Neural progenitor cell (in vitro differentiated cells): ENCODE data around the gene SHROOM3. TPM values are rescaled to one million over a fixed set of nuclear protein-coding genes. Genes with fewer than 3 reads are reported as not detected.

Source experiments
- DNase-seq: peaks from one replicate; pipeline ENCODE4 v3.0.0-alpha.2; 2016; ENCODE audit warnings: low spot score
- H2AFZ ChIP-seq: fragments of 200-600 bp; sonication (generic); replicated peaks from 2 replicates; pipeline ENCODE4 v1.6.1; 2016; ENCODE audit warnings: antibody characterized with exemption
- H3F3A ChIP-seq: fragments of 200-600 bp; sonication (generic); 2 replicates; pipeline ENCODE4 v1.6.1; 2016; ENCODE audit warnings: antibody characterized with exemption, low read depth
- H3K27ac ChIP-seq: fragments of 200-600 bp; sonication (generic); 2 replicates; pipeline ENCODE4 v1.5.1; 2016; ENCODE audit warnings: mild to moderate bottlenecking
- H3K27me3 ChIP-seq: fragments of 200-600 bp; sonication (generic); 2 replicates; pipeline ENCODE4 v1.6.1; 2016; ENCODE audit warnings: mild to moderate bottlenecking, moderate library complexity
- H3K36me3 ChIP-seq: fragments of 200-600 bp; sonication (generic); 2 replicates; pipeline ENCODE4 v1.5.1; 2016
- H3K4me1 ChIP-seq: fragments of 200-600 bp; sonication (generic); 2 replicates; pipeline ENCODE4 v1.6.1; 2016; ENCODE audit warnings: mixed run types
- H3K4me2 ChIP-seq: fragments of 200-600 bp; sonication (generic); 2 replicates; pipeline ENCODE4 v1.6.1; 2016
- H3K4me3 ChIP-seq: fragments of 200-600 bp; sonication (generic); 2 replicates; pipeline ENCODE4 v1.5.1; 2016
- H3K79me2 ChIP-seq: fragments of 200-600 bp; sonication (generic); 2 replicates; pipeline ENCODE4 v1.6.1; 2016; ENCODE audit warnings: low read depth
- H3K9ac ChIP-seq: fragments of 200-600 bp; sonication (generic); 2 replicates; pipeline ENCODE4 v1.6.1; 2016
- H3K9me3 ChIP-seq: fragments of 200-600 bp; sonication (generic); 2 replicates; pipeline ENCODE4 v1.5.1; 2016; ENCODE audit warnings: low read depth
- H4K20me1 ChIP-seq: fragments of 200-600 bp; sonication (generic); 2 replicates; pipeline ENCODE4 v1.6.1; 2016; ENCODE audit warnings: low read depth
- H3K27ac Mint-ChIP-seq: 3 replicates; pipeline ENCODE4 v1.8.0; 2021; ENCODE audit warnings: mixed read lengths
- H3K27me3 Mint-ChIP-seq: 2 replicates; pipeline ENCODE4 v1.8.0; 2022; ENCODE audit warnings: low read depth, mild to moderate bottlenecking, inconsistent platforms, moderate library complexity, mixed read lengths; ENCODE audit not compliant: insufficient read depth
- H3K36me3 Mint-ChIP-seq: 3 replicates; pipeline ENCODE4 v1.8.0; 2021; ENCODE audit warnings: mixed read lengths
- H3K4me1 Mint-ChIP-seq: 3 replicates; pipeline ENCODE4 v1.8.0; 2021; ENCODE audit warnings: mixed read lengths
- H3K4me3 Mint-ChIP-seq: 3 replicates; pipeline ENCODE4 v1.8.0; 2021; ENCODE audit warnings: mild to moderate bottlenecking, moderate library complexity, mixed read lengths
- H3K9me3 Mint-ChIP-seq: 3 replicates; pipeline ENCODE4 v1.8.0; 2020; ENCODE audit warnings: mixed read lengths
- CTCF ChIP-seq: fragments of 200-600 bp; sonication (generic); IDR thresholded peaks from 2 replicates; pipeline ENCODE4 v1.5.1; 2017; ENCODE audit warnings: antibody characterized with exemption, mild to moderate bottlenecking
- EZH2 ChIP-seq: fragments of 200-600 bp; sonication (generic); IDR thresholded peaks from 2 replicates; pipeline ENCODE4 v1.6.1; 2017; ENCODE audit warnings: antibody characterized with exemption, mild to moderate bottlenecking, moderate library complexity
- EZH2phosphoT487 ChIP-seq: fragments of 200-600 bp; sonication (generic); IDR thresholded peaks from 2 replicates; pipeline ENCODE4 v1.6.1; 2017; ENCODE audit warnings: antibody characterized with exemption
- total RNA-seq: library from RNA; depleted of rRNA; stranded (reverse); fragments of >200 nt; gene quantifications from 2 replicates; pipeline ENCODE4 v1.2.3, GENCODE V29; 2015; ENCODE audit warnings: low replicate concordance

Gene SHROOM3
- total RNA-seq, 1 donor from 2014 or later: 36.6 TPM

- Histone ChIP-seq H3K36me3 (no peaks in the 10 kb centered on the region), H3K4me3 (no peak overlapping the region), H3K4me2 (no peak overlapping the region), H3K79me2 (no peaks in the 10 kb centered on the region), H4K20me1 (peaks cover 5% of the 10 kb centered on the region), H3K4me1 (no peaks in the 10 kb centered on the region), H3K27ac (no peak overlapping the region), H3K9me3 (no peaks in the 10 kb centered on the region), H3K9ac (no peak overlapping the region), H2AFZ (no peak overlapping the region), H3F3A (no peaks in the 10 kb centered on the region), H3K27me3 (no peaks in the 10 kb centered on the region)
- H3K27me3 Mint-ChIP-seq: peaks cover 4% of the 10 kb centered on the region
- H3K4me3 Mint-ChIP-seq: no peak overlapping the region
- TF ChIP-seq EZH2 (no peak), EZH2phosphoT487 (no peak), CTCF (no peak)
- H3K9me3 Mint-ChIP-seq: no peaks in the 10 kb centered on the region
- H3K36me3 Mint-ChIP-seq: peaks cover 21% of the 10 kb centered on the region
- no peak for DNase-seq
- no peaks in the 10 kb centered on the region for H3K4me1 Mint-ChIP-seq
- no peak overlapping the region for H3K27ac Mint-ChIP-seq
Observed at GRCh38 chr4:76670631-76671030, 235.6 kb downstream of the SHROOM3 start.

- TF ChIP-seq EZH2 (no peak), EZH2phosphoT487 (no peak), CTCF (no peak)
- H3K4me1 Mint-ChIP-seq: no peaks in the 10 kb centered on the region
- Histone ChIP-seq H3K9ac (no peak overlapping the region), H3K9me3 (no peaks in the 10 kb centered on the region), H2AFZ (no peak overlapping the region), H3K4me2 (no peak overlapping the region), H3K27ac (no peak overlapping the region), H3F3A (no peaks in the 10 kb centered on the region), H4K20me1 (peaks cover 5% of the 10 kb centered on the region), H3K79me2 (no peaks in the 10 kb centered on the region), H3K4me1 (no peaks in the 10 kb centered on the region), H3K4me3 (no peak overlapping the region), H3K27me3 (no peaks in the 10 kb centered on the region), H3K36me3 (no peaks in the 10 kb centered on the region)
- no peak overlapping the region for H3K4me3 Mint-ChIP-seq
- no peak overlapping the region for H3K27ac Mint-ChIP-seq
- DNase-seq: no peak
- H3K27me3 Mint-ChIP-seq: peaks cover under 1% of the 10 kb centered on the region
- no peaks in the 10 kb centered on the region for H3K9me3 Mint-ChIP-seq
- H3K36me3 Mint-ChIP-seq: peaks cover 18% of the 10 kb centered on the region
Observed at GRCh38 chr4:76673362-76673761, 238.3 kb downstream of the SHROOM3 start.

GRCh38 chr4:76674983-76675382 lies 240.0 kb downstream of the SHROOM3 start:
- peaks cover 23% of the 10 kb centered on the region for H3K36me3 Mint-ChIP-seq

More at GRCh38 chr4:76674983-76675382, 240.0 kb downstream of the SHROOM3 start:
- H3K27me3 ChIP-seq: no peaks in the 10 kb centered on the region
- no peaks in the 10 kb centered on the region for H3K36me3 ChIP-seq
- H3K9ac ChIP-seq: no peak overlapping the region
- Mint-ChIP-seq H3K27me3 (peaks cover 5% of the 10 kb centered on the region), H3K9me3 (peaks cover 2% of the 10 kb centered on the region), H3K4me3 (no peak overlapping the region), H3K27ac (no peak overlapping the region), H3K4me1 (peaks cover 7% of the 10 kb centered on the region)
- H3F3A ChIP-seq: no peaks in the 10 kb centered on the region
- no peaks in the 10 kb centered on the region for H3K79me2 ChIP-seq
- H4K20me1 ChIP-seq: no peaks in the 10 kb centered on the region
- H3K4me1 ChIP-seq: no peaks in the 10 kb centered on the region
- H3K9me3 ChIP-seq: no peaks in the 10 kb centered on the region
- no peak overlapping the region for H3K4me2 ChIP-seq
- TF ChIP-seq EZH2 (no peak), CTCF (no peak), EZH2phosphoT487 (no peak)
- H3K4me3 ChIP-seq: no peak overlapping the region
- H3K27ac ChIP-seq: no peak overlapping the region
- DNase-seq: no peak
- H2AFZ ChIP-seq: no peak overlapping the region
